Osteoblast (primary cell): ENCODE data around the gene NRDE2. TPM values are rescaled to one million over a fixed set of nuclear protein-coding genes. Genes with fewer than 3 reads are reported as not detected.
A peak's percentile ranks its signal among the peaks of the same experiment; 100 is the strongest.

Source experiments
- DNase-seq: peaks from one replicate; pipeline ENCODE4 v3.0.0; 2011; ENCODE audit warnings: low spot score, mixed read lengths; ENCODE audit not compliant: insufficient read length; ENCODE audit errors: missing footprints
- H2AFZ ChIP-seq: 2 replicates; pipeline ENCODE4 v1.6.0; 2011; ENCODE audit warnings: mild to moderate bottlenecking, low read length
- H3K27ac ChIP-seq: 2 replicates; pipeline ENCODE4 v1.5.1; 2011; ENCODE audit warnings: mild to moderate bottlenecking, low read depth, low read length, moderate library complexity
- H3K27me3 ChIP-seq: 2 replicates; pipeline ENCODE4 v1.6.0; 2012; ENCODE audit warnings: mild to moderate bottlenecking, control low read depth, inconsistent platforms, low read length, moderate library complexity; ENCODE audit not compliant: insufficient read depth
- H3K36me3 ChIP-seq: 2 replicates; pipeline ENCODE4 v1.5.1; 2011; ENCODE audit warnings: mild to moderate bottlenecking, low read length, control low read depth, moderate library complexity; ENCODE audit not compliant: insufficient read depth
- H3K4me1 ChIP-seq: 2 replicates; pipeline ENCODE4 v1.5.1; 2011; ENCODE audit warnings: mild to moderate bottlenecking, low read length, control low read depth, moderate library complexity; ENCODE audit not compliant: insufficient read depth
- H3K4me2 ChIP-seq: 2 replicates; pipeline ENCODE4 v1.6.0; 2011; ENCODE audit warnings: mild to moderate bottlenecking, low read length; ENCODE audit not compliant: insufficient read depth
- H3K4me3 ChIP-seq: fragments of 200-600 bp; sonication (generic); 3 replicates; pipeline ENCODE4 v1.5.1; 2012; ENCODE audit warnings: mild to moderate bottlenecking, low read length, inconsistent platforms; ENCODE audit not compliant: insufficient read depth
- H3K79me2 ChIP-seq: 2 replicates; pipeline ENCODE4 v1.6.0; 2012; ENCODE audit warnings: mild to moderate bottlenecking, low read length, control low read depth, inconsistent platforms; ENCODE audit not compliant: insufficient read depth
- H3K9me3 ChIP-seq: 2 replicates; pipeline ENCODE4 v1.5.1; 2011; ENCODE audit warnings: low read depth, low read length, control low read depth
- H4K20me1 ChIP-seq: 2 replicates; pipeline ENCODE4 v1.6.0; 2012; ENCODE audit warnings: mild to moderate bottlenecking, low read length, control low read depth; ENCODE audit not compliant: insufficient read depth
- CTCF ChIP-seq: IDR thresholded peaks from 2 replicates; pipeline ENCODE4 v1.5.1; 2011; ENCODE audit warnings: mild to moderate bottlenecking, low read depth, low read length, moderate library complexity; ENCODE audit errors: extremely low read depth
- total RNA-seq: library from RNA; depleted of rRNA; stranded (reverse); fragments of >200 nt; gene quantifications from 2 replicates; pipeline ENCODE4 v1.2.3, GENCODE V29; 2012

The NRDE2 gene
- total RNA-seq, 1 donor, result 11.2 TPM

- H3K36me3 ChIP-seq, result peaks cover 24% of the 10 kb centered on the region
- TF ChIP-seq CTCF, result no peak
- no peaks in the 10 kb centered on the region for H3K9me3 ChIP-seq
- peak overlapping the region; percentile 86 for H3K4me2 ChIP-seq
- peak overlapping the region; percentile 37 for H3K4me3 ChIP-seq
- peak overlapping the region; percentile 88 for H3K27ac ChIP-seq
- DNase-seq, result peak; percentile 92
- peak overlapping the region; percentile 63 for H2AFZ ChIP-seq
- no peaks in the 10 kb centered on the region for H3K79me2 ChIP-seq
- no peaks in the 10 kb centered on the region for H3K27me3 ChIP-seq
- H3K4me1 ChIP-seq, result peaks cover 26% of the 10 kb centered on the region
- H4K20me1 ChIP-seq, result no peaks in the 10 kb centered on the region
Observed at GRCh38 chr14:90281261-90281660, 50.5 kb downstream of the NRDE2 start.

GRCh38 chr14:90280096-90280495 lies 51.6 kb downstream of the NRDE2 start:
- H3K79me2 ChIP-seq, result no peaks in the 10 kb centered on the region
- DNase-seq, result no peak
- peak overlapping the region; percentile 88 for H3K27ac ChIP-seq
- H3K4me2 ChIP-seq, result no peak overlapping the region
- H3K27me3 ChIP-seq, result no peaks in the 10 kb centered on the region
- peaks cover 35% of the 10 kb centered on the region for H3K4me1 ChIP-seq
- H3K4me3 ChIP-seq, result no peak overlapping the region
- no peak for TF ChIP-seq CTCF
- H3K36me3 ChIP-seq, result peaks cover 22% of the 10 kb centered on the region
- H2AFZ ChIP-seq, result no peak overlapping the region
- H3K9me3 ChIP-seq, result no peaks in the 10 kb centered on the region
- H4K20me1 ChIP-seq, result no peaks in the 10 kb centered on the region

GRCh38 chr14:90278199-90279175 lies 53.3 kb downstream of the NRDE2 start:
- Histone ChIP-seq H2AFZ (no peak overlapping the region), H3K4me3 (no peak overlapping the region), H3K4me1 (peaks cover 46% of the 10 kb centered on the region), H3K27me3 (no peaks in the 10 kb centered on the region), H3K27ac (no peak overlapping the region), H3K36me3 (peaks cover 31% of the 10 kb centered on the region), H3K9me3 (no peaks in the 10 kb centered on the region), H3K4me2 (no peak overlapping the region), H4K20me1 (no peaks in the 10 kb centered on the region), H3K79me2 (no peaks in the 10 kb centered on the region)
- no peak for TF ChIP-seq CTCF
- peak; percentile 10 for DNase-seq

GRCh38 chr14:90277581-90278198 lies 54.1 kb downstream of the NRDE2 start:
- Histone ChIP-seq H2AFZ (no peak overlapping the region), H3K9me3 (no peaks in the 10 kb centered on the region), H3K79me2 (no peaks in the 10 kb centered on the region), H4K20me1 (no peaks in the 10 kb centered on the region), H3K36me3 (peaks cover 37% of the 10 kb centered on the region), H3K4me1 (peaks cover 47% of the 10 kb centered on the region), H3K4me3 (no peak overlapping the region), H3K27me3 (no peaks in the 10 kb centered on the region), H3K4me2 (no peak overlapping the region), H3K27ac (no peak overlapping the region)
- peak; percentile 30 for DNase-seq
- no peak for TF ChIP-seq CTCF
